HAP-1 (cell line): Measurements from ENCODE around the gene PRSS48.
"Not testable (repeated sequence)": the region's sequence is repeated elsewhere in the genome, so short reads cannot be mapped to it uniquely, and the experiment has no call there.

Source experiments
- DNase-seq, 2 experiments: peaks; one replicate each; pipeline ENCODE4 v3.0.0-alpha.2; 2016 to 2020; ENCODE audit warnings: low spot score in 2 of 2
- H3K27me3 ChIP-seq: fragments of 250-450 bp; sonication (Bioruptor Pico); 2 replicates; pipeline ENCODE4 v1.5.1; 2020; ENCODE audit warnings: low read depth, mild to moderate bottlenecking, moderate library complexity
- H3K36me3 ChIP-seq: fragments of 250-450 bp; sonication (Bioruptor Pico); replicated peaks from 2 replicates; pipeline ENCODE4 v1.5.1; 2020; ENCODE audit warnings: mild to moderate bottlenecking
- H3K4me1 ChIP-seq: fragments of 250-450 bp; sonication (Bioruptor Pico); 2 replicates; pipeline ENCODE4 v1.5.1; 2020; ENCODE audit warnings: mild to moderate bottlenecking
- H3K4me3 ChIP-seq: fragments of 250-450 bp; sonication (Bioruptor Pico); 2 replicates; pipeline ENCODE4 v1.5.1; 2020; ENCODE audit warnings: mild to moderate bottlenecking, moderate library complexity
- H3K9me3 ChIP-seq: fragments of 250-450 bp; sonication (Bioruptor Pico); 2 replicates; pipeline ENCODE4 v1.5.1; 2020; ENCODE audit warnings: mild to moderate bottlenecking, moderate library complexity
- in situ Hi-C: fragments of 300-500 bp; cut with MboI; formaldehyde crosslinking; loops from 3 replicates; pipeline ENCODE4 v1.14.3; 2020; ENCODE audit warnings: low sequenced_read_pairs, inconsistent platforms, mixed read lengths

Gene PRSS48

GRCh38 chr4:151315212-151315886, 38.4 kb downstream of the PRSS48 start:
- peaks cover 5% of the 10 kb centered on the region for H3K4me1 ChIP-seq
- no peaks in the 10 kb centered on the region for H3K9me3 ChIP-seq
- no peaks in the 10 kb centered on the region; the same call in 1 of the 2 replicates for H3K36me3 ChIP-seq
- no peaks in the 10 kb centered on the region for H3K27me3 ChIP-seq
- no peak overlapping the region for H3K4me3 ChIP-seq
- in situ Hi-C loops = no loop called here
- no peak for DNase-seq

DNA sequence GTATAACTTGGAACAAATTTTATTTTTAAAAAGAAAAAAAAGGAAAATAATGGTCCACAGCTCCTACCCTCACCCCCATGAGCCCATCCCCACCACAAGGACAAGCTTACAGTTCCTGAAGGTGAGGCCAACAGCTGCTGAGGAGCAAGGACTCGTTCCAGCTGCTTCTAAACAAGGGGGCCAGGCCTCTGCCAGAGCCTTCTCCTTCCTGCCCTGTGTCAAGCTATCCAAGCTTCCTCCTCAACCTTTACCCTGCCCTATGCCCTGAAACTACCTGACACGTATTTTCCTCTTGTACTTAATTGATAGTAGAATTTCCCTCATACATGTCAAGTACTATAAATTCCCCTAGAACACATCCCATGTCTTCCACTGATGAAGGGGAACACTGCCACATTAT, 39.7 kb downstream of the PRSS48 start:
- H3K27me3 ChIP-seq = no peaks in the 10 kb centered on the region
- H3K9me3 ChIP-seq = no peaks in the 10 kb centered on the region
- H3K4me3 ChIP-seq = no peak overlapping the region
- H3K4me1 ChIP-seq = peaks cover 5% of the 10 kb centered on the region
- H3K36me3 ChIP-seq = no peaks in the 10 kb centered on the region; the same call in 1 of the 2 replicates
- DNase-seq = no peak
- in situ Hi-C loops = no loop called here

DNA sequence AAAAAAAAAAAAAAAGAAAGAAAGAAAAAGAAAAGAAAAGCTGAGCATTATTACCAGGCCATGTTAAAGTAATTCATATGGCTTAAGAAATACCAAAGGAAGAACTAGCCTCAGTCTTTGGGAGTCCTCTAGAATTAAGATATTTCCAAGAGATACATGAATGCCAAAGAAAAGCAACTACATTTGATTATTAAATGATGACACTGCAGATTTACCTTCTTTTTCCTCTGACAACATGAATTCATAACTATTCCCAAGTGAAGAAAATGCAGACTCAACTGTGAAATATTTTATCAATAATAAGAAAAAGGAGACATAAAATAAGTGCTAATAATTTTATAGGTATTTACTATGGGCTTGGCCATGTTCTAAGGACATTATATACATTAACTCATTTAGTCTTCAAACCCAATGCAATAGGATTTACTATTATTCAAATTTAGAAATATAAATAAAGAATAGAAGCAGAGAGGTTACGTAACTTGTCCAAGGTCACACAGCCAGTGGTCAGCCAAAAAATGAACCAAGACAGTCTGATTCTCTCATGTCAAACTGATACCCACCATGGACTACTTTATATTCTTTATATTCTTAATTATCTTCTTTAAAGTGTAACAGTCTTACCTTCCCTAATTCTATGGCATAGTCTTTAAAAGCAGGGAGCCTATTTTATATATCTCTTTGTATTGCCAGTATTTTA, 41.5 kb downstream of the PRSS48 start:
- no peak for DNase-seq
- Histone ChIP-seq H3K4me3 (no peak overlapping the region), H3K4me1 (peaks cover 16% of the 10 kb centered on the region)

DNA sequence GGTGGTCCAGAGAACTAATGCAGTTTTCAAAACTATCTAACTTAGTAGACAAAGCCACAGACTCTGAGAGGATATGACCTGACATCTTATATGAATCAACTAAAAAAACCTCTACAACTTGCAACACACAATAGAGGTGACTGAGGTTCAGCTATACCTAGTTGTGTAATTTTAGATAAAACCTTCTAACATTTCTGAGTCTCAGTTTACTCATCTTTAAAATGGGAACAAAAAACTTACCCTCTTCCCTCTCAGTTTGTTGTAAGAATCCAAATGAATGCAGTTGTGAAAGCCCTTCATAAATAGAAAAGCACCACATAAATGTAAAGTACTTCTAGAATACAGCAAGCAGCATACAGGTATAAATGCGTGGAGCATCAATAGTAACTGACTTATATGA, 42.5 kb downstream of the PRSS48 start:
- H3K27me3 ChIP-seq = no peaks in the 10 kb centered on the region
- peaks cover 23% of the 10 kb centered on the region for H3K4me1 ChIP-seq
- in situ Hi-C loops = no loop called here
- no peaks in the 10 kb centered on the region for H3K9me3 ChIP-seq
- no peaks in the 10 kb centered on the region; the same call in 1 of the 2 replicates for H3K36me3 ChIP-seq
- no peak for DNase-seq
- no peak overlapping the region for H3K4me3 ChIP-seq

More for the DNA sequence above, 41.5 kb downstream of the PRSS48 start:
- Histone ChIP-seq H3K9me3 (no peaks in the 10 kb centered on the region), H3K36me3 (no peaks in the 10 kb centered on the region; the same call in 1 of the 2 replicates), H3K27me3 (no peaks in the 10 kb centered on the region)
- in situ Hi-C loops = no loop called here

- in situ Hi-C loops = no loop called here
- H3K27me3 ChIP-seq = no peaks in the 10 kb centered on the region
- no peak for DNase-seq
- peaks cover 29% of the 10 kb centered on the region for H3K4me1 ChIP-seq
- no peaks in the 10 kb centered on the region for H3K9me3 ChIP-seq
- no peak overlapping the region for H3K4me3 ChIP-seq
- no peaks in the 10 kb centered on the region; the same call in 1 of the 2 replicates for H3K36me3 ChIP-seq
Observed at GRCh38 chr4:151321586-151321985, 44.6 kb downstream of the PRSS48 start.

DNA sequence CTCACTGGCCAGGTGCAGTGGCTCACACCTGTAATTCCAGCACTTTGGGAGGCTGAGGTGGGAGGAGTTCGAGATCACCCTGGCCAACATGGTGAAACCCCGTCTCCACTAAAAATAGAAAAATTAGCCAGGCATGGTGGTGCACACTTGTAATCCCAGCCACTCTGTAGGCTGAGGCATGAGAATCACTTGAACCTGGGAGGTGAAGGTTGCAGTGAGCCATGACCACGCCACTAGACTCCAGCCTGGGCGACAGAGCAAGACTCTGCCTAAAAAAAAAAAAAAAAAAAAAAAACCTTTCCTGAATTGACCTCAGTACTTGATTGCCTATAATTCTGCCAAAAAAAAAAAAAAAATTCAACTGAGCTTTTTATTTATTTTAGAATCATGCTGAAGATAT, 45.2 kb downstream of the PRSS48 start:
- DNase-seq, H3K36me3 ChIP-seq, in situ Hi-C loops, H3K27me3 ChIP-seq, H3K4me3 ChIP-seq, H3K9me3 ChIP-seq: not testable (repeated sequence)
- peaks cover 29% of the 10 kb centered on the region for H3K4me1 ChIP-seq

DNA sequence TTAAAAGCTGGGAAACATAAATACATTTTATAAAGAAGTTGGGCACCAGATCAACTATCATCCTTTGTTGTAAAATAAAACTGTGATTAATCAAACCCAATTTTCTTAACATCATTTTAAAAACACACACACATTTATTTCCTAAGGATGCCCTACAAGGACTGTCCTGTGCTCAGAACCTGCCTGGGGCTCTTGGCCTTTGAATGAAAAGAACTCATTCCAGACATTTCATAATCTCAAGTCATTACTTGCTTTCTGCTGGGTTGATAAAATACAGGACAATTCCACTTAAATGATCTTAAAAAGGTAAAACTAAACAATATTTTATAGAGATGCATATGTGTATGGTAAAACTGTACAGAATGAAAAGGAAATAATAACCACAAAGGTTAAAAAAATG, 45.6 kb downstream of the PRSS48 start:
- Histone ChIP-seq H3K36me3 (no peaks in the 10 kb centered on the region; the same call in 1 of the 2 replicates), H3K4me1 (peaks cover 26% of the 10 kb centered on the region), H3K4me3 (no peak overlapping the region), H3K27me3 (no peaks in the 10 kb centered on the region), H3K9me3 (no peaks in the 10 kb centered on the region)
- peak in 1 of 2 experiments; percentile 22 for DNase-seq
- in situ Hi-C loops = no loop called here

DNA sequence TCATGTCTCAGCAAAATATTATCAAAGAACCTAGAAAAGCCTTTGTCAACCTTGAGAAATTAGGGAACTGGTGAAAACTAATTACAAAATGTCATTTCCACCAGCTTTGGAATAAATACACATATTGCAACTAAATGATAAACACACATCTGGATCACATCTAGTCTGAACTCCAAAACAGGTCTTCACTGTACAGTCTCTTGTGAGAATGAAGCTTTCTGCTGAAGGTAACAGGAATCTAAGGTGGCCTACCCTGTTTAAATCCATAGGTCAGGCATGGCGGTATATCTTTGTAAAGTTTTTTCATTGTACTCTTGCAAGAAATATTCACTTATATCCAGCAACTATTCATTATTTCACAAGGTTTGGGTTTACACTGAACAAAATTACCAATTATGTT, 46.7 kb downstream of the PRSS48 start:
- Histone ChIP-seq H3K4me3 (peak overlapping the region; percentile 44), H3K36me3 (no peaks in the 10 kb centered on the region; the same call in 1 of the 2 replicates), H3K27me3 (no peaks in the 10 kb centered on the region), H3K4me1 (peaks cover 24% of the 10 kb centered on the region), H3K9me3 (no peaks in the 10 kb centered on the region)
- in situ Hi-C loops = no loop called here
- DNase-seq = no peak

GRCh38 chr4:151324124-151324751, 47.3 kb downstream of the PRSS48 start:
- DNase-seq = peak; percentile 68 to 84
- Histone ChIP-seq H3K27me3 (no peaks in the 10 kb centered on the region), H3K4me1 (peaks cover 24% of the 10 kb centered on the region), H3K9me3 (no peaks in the 10 kb centered on the region), H3K36me3 (no peaks in the 10 kb centered on the region; the same call in 1 of the 2 replicates), H3K4me3 (peak overlapping the region; percentile 44)
- in situ Hi-C loops = no loop called here

DNA sequence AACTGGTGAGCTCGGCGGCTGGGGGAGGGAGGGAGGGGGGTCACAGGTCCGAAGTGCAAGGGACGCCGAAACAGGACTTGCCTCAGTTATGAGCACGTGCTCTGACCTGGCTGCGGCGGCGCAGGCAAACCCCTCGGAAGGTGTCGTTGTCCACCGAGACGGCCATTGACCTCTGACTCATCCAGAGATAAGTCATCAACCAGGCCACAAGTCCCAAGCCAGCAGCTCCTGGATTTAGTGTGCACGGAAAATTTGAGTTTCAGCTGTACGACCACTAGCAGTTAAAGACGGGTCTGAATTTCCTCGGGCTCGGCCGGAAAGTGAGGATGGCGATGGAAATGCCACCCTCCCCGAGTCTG, 47.8 kb downstream of the PRSS48 start:
- Histone ChIP-seq H3K4me3 (peak overlapping the region; percentile 44), H3K4me1 (peaks cover 24% of the 10 kb centered on the region), H3K27me3 (no peaks in the 10 kb centered on the region), H3K36me3 (no peaks in the 10 kb centered on the region; the same call in 1 of the 2 replicates), H3K9me3 (no peaks in the 10 kb centered on the region)
- in situ Hi-C loops = no loop called here
- DNase-seq = peak; percentile 51 to 70

DNA sequence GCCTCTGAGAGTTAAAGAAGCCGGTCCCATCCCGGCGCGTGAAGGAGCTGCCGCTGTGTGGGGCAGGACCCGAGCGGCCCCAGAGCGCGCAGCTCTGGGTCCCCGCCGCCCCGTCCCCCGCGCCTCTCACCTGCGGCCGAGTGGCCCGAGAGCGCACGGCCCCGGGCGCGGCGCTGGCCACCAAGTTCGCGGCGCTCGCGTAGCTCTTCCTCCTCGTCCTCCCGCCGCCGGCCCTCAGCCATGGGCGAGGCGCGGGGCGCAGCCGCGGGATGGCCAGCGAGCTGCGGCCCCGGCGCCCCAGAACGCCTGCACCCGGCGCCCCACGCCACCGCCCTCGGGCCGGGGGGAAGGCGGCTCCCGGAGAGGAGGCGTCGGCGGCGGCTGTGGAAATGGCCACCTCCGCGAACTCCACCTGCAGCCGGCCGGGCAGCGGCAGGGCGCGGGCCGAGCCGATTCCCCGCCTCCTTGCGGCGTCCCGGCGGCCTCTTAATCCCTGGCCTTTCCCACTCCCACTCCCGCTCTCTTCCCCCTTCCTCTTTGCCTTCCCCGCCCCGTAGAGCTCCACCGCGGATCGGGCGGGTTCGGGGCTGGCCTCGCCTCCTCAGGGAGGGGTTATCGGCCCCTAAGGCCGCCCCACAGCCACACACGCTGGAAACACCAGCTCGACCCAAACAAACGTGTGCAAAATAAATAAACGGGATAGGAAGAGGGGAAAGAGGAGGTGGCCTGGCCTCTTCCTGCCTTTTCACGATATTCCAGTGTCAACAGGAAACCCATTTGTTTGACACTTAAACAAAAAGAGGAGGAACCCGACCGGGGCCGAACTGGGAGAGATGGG, 48.4 kb downstream of the PRSS48 start, which contains the start of gene SH3D19:
Gene SH3D19 (minus strand): TSS at position 495 of the 838 bp plus-strand sequence. CDS start 253 bp downstream, at position 242.
- H3K4me1 ChIP-seq = peaks cover 24% of the 10 kb centered on the region
- peak; percentile 82 to 88 for DNase-seq
- in situ Hi-C loops = no loop called here
- H3K36me3 ChIP-seq = no peaks in the 10 kb centered on the region
- H3K27me3 ChIP-seq = no peaks in the 10 kb centered on the region
- no peaks in the 10 kb centered on the region for H3K9me3 ChIP-seq
- H3K4me3 ChIP-seq = peak within 1 kb of the TSS; percentile 44

DNA sequence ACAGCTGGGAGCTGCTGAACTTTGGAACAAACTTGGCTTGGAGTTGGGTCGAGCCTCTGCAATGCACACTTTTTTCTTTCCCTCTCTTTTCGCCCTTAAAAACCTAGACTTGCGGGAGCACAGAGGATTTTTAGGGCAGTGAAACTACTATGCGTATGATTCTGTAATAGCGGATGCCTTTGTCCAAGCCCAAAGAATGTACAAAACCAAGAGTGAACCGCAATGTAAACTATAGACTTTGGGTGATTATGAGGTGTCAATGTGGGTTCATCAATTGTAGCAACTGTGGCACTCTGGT, 48.9 kb downstream of the PRSS48 start:
- in situ Hi-C loops = no loop called here
- H3K4me3 ChIP-seq = peak overlapping the region; percentile 44
- H3K36me3 ChIP-seq = no peaks in the 10 kb centered on the region
- no peak for DNase-seq
- no peaks in the 10 kb centered on the region for H3K9me3 ChIP-seq
- H3K27me3 ChIP-seq = no peaks in the 10 kb centered on the region
- H3K4me1 ChIP-seq = peaks cover 24% of the 10 kb centered on the region

DNA sequence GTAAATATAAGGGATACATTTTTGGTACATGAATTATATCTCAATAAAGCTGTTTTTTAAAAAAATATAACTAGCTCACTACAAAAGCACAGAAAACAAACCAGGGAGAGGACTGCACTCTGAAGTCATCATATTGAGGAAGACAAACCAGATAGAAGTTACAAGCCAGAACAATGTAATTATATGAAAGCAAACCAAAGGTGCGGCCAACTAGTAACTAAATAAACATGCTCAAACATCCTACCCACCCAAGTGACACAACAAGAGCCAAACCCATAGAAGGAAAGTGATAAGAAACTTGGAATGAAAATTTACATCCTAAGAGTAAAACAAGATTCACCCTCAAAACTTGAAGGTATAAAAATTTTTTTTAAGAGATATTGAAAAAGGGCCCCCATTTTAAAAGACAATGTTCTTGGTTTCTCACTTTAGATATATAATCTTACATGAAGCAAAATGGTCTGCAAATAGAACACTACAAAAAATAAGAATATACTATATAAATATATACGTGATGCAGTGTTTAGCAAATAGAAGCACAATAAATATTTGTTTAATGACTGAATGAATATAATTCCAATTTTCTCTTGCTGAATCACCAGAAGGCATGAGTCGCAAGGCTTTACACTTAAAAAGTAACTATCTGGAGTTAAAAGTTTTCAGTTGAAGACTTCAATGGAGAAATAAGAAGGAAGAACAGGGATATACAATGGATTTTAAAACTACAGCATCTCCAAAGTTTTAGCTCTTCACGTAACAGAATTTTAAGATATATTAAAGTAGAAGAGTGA, 52.5 kb downstream of the PRSS48 start:
- in situ Hi-C loops = no loop called here
- no peak for DNase-seq
- no peaks in the 10 kb centered on the region for H3K27me3 ChIP-seq
- H3K36me3 ChIP-seq = no peaks in the 10 kb centered on the region
- peaks cover 6% of the 10 kb centered on the region; the same call in 1 of the 2 replicates for H3K4me1 ChIP-seq
- no peaks in the 10 kb centered on the region for H3K9me3 ChIP-seq
- no peak overlapping the region for H3K4me3 ChIP-seq
